H1 (cell line): ENCODE results near the gene PTPRO. TPM values are rescaled to one million over a fixed set of nuclear protein-coding genes. Genes with fewer than 3 reads are reported as not detected.

ENCODE experiments used
- CTCF ChIA-PET: fragments of 300-600 bp; sonication (Branson Sonifier 250); formaldehyde crosslinking; loops from one replicate; lab custom pipeline; 2021; ENCODE audit not compliant: partially characterized antibody; lab: Charles Lee
- POLR2A ChIA-PET: fragments of 300-600 bp; sonication (Branson Sonifier 250); formaldehyde crosslinking; loops from one replicate; lab custom pipeline; 2021; ENCODE audit warnings: inconsistent platforms; ENCODE audit not compliant: partially characterized antibody; lab: Charles Lee
- DNase-seq, 2 experiments: peaks; one replicate each; pipeline versions ENCODE4 v3.0.0 to v3.0.0-alpha.2; 2010 to 2022; ENCODE audit warnings: low spot score in 2 of 2, low read depth in 1 of 2, mixed read lengths in 1 of 2
- FAIRE-seq: peaks from 2 replicates; lab custom pipeline; 2011; peaks lifted over from hg19 to GRCh38; lab: Jason Lieb, UNC
- H2AFZ ChIP-seq: 2 replicates; pipeline ENCODE4 v1.8.1; 2012; ENCODE audit warnings: low read length, inconsistent platforms
- H2AK5ac ChIP-seq: 2 replicates; pipeline ENCODE4 v1.6.1; 2013; ENCODE audit warnings: low read depth, low read length
- H2BK120ac ChIP-seq: replicated peaks from 2 replicates; pipeline ENCODE3; 2013; ENCODE audit warnings: low read depth, low read length, inconsistent platforms
- H2BK12ac ChIP-seq: 2 replicates; pipeline ENCODE4 v1.6.1; 2013; ENCODE audit warnings: low read depth, low read length
- H2BK15ac ChIP-seq: 2 replicates; pipeline ENCODE4 v1.6.1; 2013; ENCODE audit warnings: low read length
- H2BK20ac ChIP-seq: 2 replicates; pipeline ENCODE4 v1.6.1; 2013; ENCODE audit warnings: low read length
- H2BK5ac ChIP-seq: 2 replicates; pipeline ENCODE4 v1.6.1; 2013; ENCODE audit warnings: low read depth, low read length
- H3K14ac ChIP-seq: 2 replicates; pipeline ENCODE4 v1.6.1; 2013; ENCODE audit warnings: inconsistent platforms; ENCODE audit not compliant: insufficient read length
- H3K18ac ChIP-seq: 2 replicates; pipeline ENCODE4 v1.6.1; 2013; ENCODE audit warnings: low read length; ENCODE audit errors: extremely low read depth
- H3K23ac ChIP-seq: 2 replicates; pipeline ENCODE4 v1.6.1; 2013; ENCODE audit warnings: inconsistent platforms; ENCODE audit not compliant: insufficient read length
- H3K23me2 ChIP-seq: 2 replicates; pipeline ENCODE4 v1.6.1; 2013; ENCODE audit warnings: low read depth, low read length
- H3K27ac ChIP-seq: 2 replicates; pipeline ENCODE4 v1.6.1; 2011; ENCODE audit warnings: low read depth, low read length, inconsistent platforms
- H3K27me3 ChIP-seq, 4 experiments: replicated peaks in 1 of 4; 1 replicate in 1 of 4; 2 replicates in 3 of 4; pipeline versions ENCODE4 v1.6.1 to v1.8.1; 2011 to 2013; ENCODE audit warnings: low read length in 3 of 4, mild to moderate bottlenecking in 3 of 4, inconsistent platforms in 2 of 4, mixed read lengths in 2 of 4, moderate library complexity in 1 of 4; ENCODE audit not compliant: control insufficient read depth in 3 of 4, insufficient read depth in 3 of 4; ENCODE audit errors: extremely low read depth in 1 of 4
- H3K36me3 ChIP-seq, 4 experiments: 2 replicates each; pipeline versions ENCODE4 v1.6.1 to v1.8.1; 2011 to 2013; ENCODE audit warnings: mild to moderate bottlenecking in 4 of 4, low read length in 3 of 4, moderate library complexity in 2 of 4, control low read depth in 1 of 4, inconsistent platforms in 1 of 4; ENCODE audit not compliant: insufficient read depth in 4 of 4, control insufficient read depth in 2 of 4
- H3K4ac ChIP-seq: replicated peaks from 2 replicates; pipeline ENCODE3; 2013; ENCODE audit warnings: low read length, low read depth, mixed read lengths, inconsistent platforms; ENCODE audit not compliant: insufficient read length
- H3K4me1 ChIP-seq, 4 experiments: replicated peaks in 1 of 4; 1 replicate in 1 of 4; 2 replicates in 3 of 4; pipeline versions ENCODE4 v1.6.1 to v1.8.1; 2011 to 2013; ENCODE audit warnings: low read length in 3 of 4, inconsistent platforms in 2 of 4, mixed read lengths in 1 of 4; ENCODE audit not compliant: insufficient read depth in 4 of 4, control insufficient read depth in 3 of 4
- H3K4me2 ChIP-seq, 2 experiments: 2 replicates each; pipeline versions ENCODE4 v1.6.1 to v1.8.1; 2011 to 2013; ENCODE audit warnings: low read depth in 2 of 2, low read length in 2 of 2, control low read depth in 1 of 2, inconsistent platforms in 1 of 2, mild to moderate bottlenecking in 1 of 2; ENCODE audit not compliant: insufficient read depth in 1 of 2
- H3K4me3 ChIP-seq, 4 experiments: fragments of 200-600, 300-600 bp in 1 of 4; sonication (generic), shearing (Covaris generic), sonication (Bioruptor Twin) in 1 of 4; 2 replicates each; pipeline versions ENCODE4 v1.5.1 to v1.8.1; 2011 to 2016; ENCODE audit warnings: low read length in 4 of 4, low read depth in 3 of 4, control low read depth in 2 of 4, inconsistent platforms in 2 of 4, mild to moderate bottlenecking in 2 of 4, mixed read lengths in 1 of 4, moderate library complexity in 1 of 4; ENCODE audit not compliant: insufficient read depth in 2 of 4; ENCODE audit errors: extremely low read depth in 1 of 4
- H3K56ac ChIP-seq: replicated peaks from 2 replicates; pipeline ENCODE3; 2013; ENCODE audit warnings: low read depth, mild to moderate bottlenecking, mixed read lengths, low read length, inconsistent platforms; ENCODE audit not compliant: insufficient read length
- H3K79me1 ChIP-seq: 2 replicates; pipeline ENCODE4 v1.6.1; 2013; ENCODE audit warnings: low read depth, low read length, control low read depth
- H3K79me2 ChIP-seq, 2 experiments: 2 replicates each; pipeline versions ENCODE4 v1.6.1 to v1.8.1; 2012 to 2013; ENCODE audit warnings: low read length in 2 of 2, mild to moderate bottlenecking in 2 of 2, inconsistent platforms in 1 of 2; ENCODE audit not compliant: insufficient read depth in 2 of 2, control insufficient read depth in 1 of 2
- H3K9ac ChIP-seq, 4 experiments: replicated peaks in 1 of 4; 1 replicate in 1 of 4; 2 replicates in 3 of 4; pipeline versions ENCODE4 v1.6.1 to v1.8.1; 2011 to 2013; ENCODE audit warnings: low read depth in 3 of 4, low read length in 3 of 4, control low read depth in 2 of 4, mild to moderate bottlenecking in 2 of 4, moderate library complexity in 2 of 4, inconsistent platforms in 1 of 4; ENCODE audit errors: extremely low read depth in 1 of 4
- H3K9me3 ChIP-seq, 2 experiments: 2 replicates each; pipeline versions ENCODE4 v1.6.1 to v1.8.1; 2012 to 2013; ENCODE audit warnings: mild to moderate bottlenecking in 2 of 2, moderate library complexity in 2 of 2, control low read depth in 1 of 2, inconsistent platforms in 1 of 2, low read depth in 1 of 2, low read length in 1 of 2, mixed read lengths in 1 of 2; ENCODE audit not compliant: insufficient read depth in 2 of 2
- H4K20me1 ChIP-seq, 2 experiments: replicated peaks in 1 of 2; 2 replicates each; pipeline versions ENCODE3 to v1.8.1; 2011 to 2013; ENCODE audit warnings: inconsistent platforms in 2 of 2, low read length in 2 of 2, mild to moderate bottlenecking in 1 of 2; ENCODE audit not compliant: insufficient read depth in 2 of 2, control insufficient read depth in 1 of 2
- H4K5ac ChIP-seq: 2 replicates; pipeline ENCODE4 v1.6.1; 2013; ENCODE audit warnings: low read length, low read depth, mixed read lengths, inconsistent platforms; ENCODE audit not compliant: insufficient read length
- H4K8ac ChIP-seq: 2 replicates; pipeline ENCODE4 v1.8.0; 2013; ENCODE audit warnings: mild to moderate bottlenecking, moderate library complexity, low read length, inconsistent platforms; ENCODE audit not compliant: insufficient read depth; ENCODE audit errors: extremely low read depth
- H4K91ac ChIP-seq: replicated peaks from 2 replicates; pipeline ENCODE3; 2013; ENCODE audit warnings: low read length, mixed read lengths, inconsistent platforms; ENCODE audit not compliant: insufficient read length
- CHD1 ChIP-seq: IDR thresholded peaks from 2 replicates; pipeline ENCODE4 v1.6.1; 2012; ENCODE audit warnings: low read depth, low read length, improper control_type of control experiment
- NRF1 ChIP-seq: IDR thresholded peaks from 2 replicates; pipeline ENCODE4 v1.6.1; 2011; ENCODE audit warnings: mild to moderate bottlenecking, low read depth, low read length, improper control_type of control experiment
- POU5F1 ChIP-seq: IDR thresholded peaks from 2 replicates; pipeline ENCODE4 v1.6.1; 2011; ENCODE audit warnings: low read depth, mild to moderate bottlenecking, low read length, moderate library complexity
- SIN3A ChIP-seq, 2 experiments: IDR thresholded peaks in 1 of 2; conservative IDR thresholded peaks in 1 of 2; 2 replicates each; pipeline ENCODE4 v1.6.1; 2011 to 2012; ENCODE audit warnings: low read length in 2 of 2, improper control_type of control experiment in 1 of 2, low read depth in 1 of 2, mild to moderate bottlenecking in 1 of 2
- TCF12 ChIP-seq: IDR thresholded peaks from 2 replicates; pipeline ENCODE4 v1.6.1; 2011; ENCODE audit warnings: low read depth, mild to moderate bottlenecking, low read length
- TEAD4 ChIP-seq: IDR thresholded peaks from 2 replicates; pipeline ENCODE4 v1.6.1; 2012; ENCODE audit warnings: low read depth, low read length, inconsistent platforms, mixed read lengths
- WGBS, 2 experiments: shearing (Covaris generic) in 1 of 2; methylation state at CpG; one replicate each; pipeline versions ENCODE4 v1.1.6 to v1.1.7; 2013 to 2015; ENCODE audit warnings: low lambda C conversion rate in 2 of 2, mixed read lengths in 2 of 2, inconsistent platforms in 1 of 2, low coverage in 1 of 2, missing lambda C conversion rate in 1 of 2; ENCODE audit not compliant: insufficient replicate concordance in 2 of 2, insufficient coverage in 1 of 2, insufficient read length in 1 of 2; ENCODE audit errors: extremely low coverage in 1 of 2, missing lambda C conversion rate in 1 of 2; 5-methylcytosine and 5-hydroxymethylcytosine counted together
- polyA plus RNA-seq, 7 experiments: library from polyadenylated mRNA; depleted of rRNA in 3 of 7; stranded (reverse) in 5 of 7; unstranded in 2 of 7; fragments of >200 nt in 5 of 7; fragments of 200-250 nt in 2 of 7; gene quantifications; 1 replicate in 5 of 7; 2 replicates in 1 of 7; 4 replicates in 1 of 7; pipeline versions ENCODE4 v1.2.1 to v1.2.3, GENCODE V29; 2011 to 2013; ENCODE audit warnings: missing spikeins in 2 of 7, mixed read lengths in 2 of 7
- total RNA-seq: library from RNA; stranded (reverse); fragmentation: NEBNext Ultra II Directional; extraction: Animal tissue kit (Norgen Biotek cat#: 25700); gene quantifications from 2 replicates; pipeline ENCODE4 v1.2.1, GENCODE V29; 2021

The PTPRO gene
- total and polyA plus RNA-seq, 2 of the 8 experiments (the other 6 are each of a cell fraction or from before 2014, with no cell fraction given) = 0.73 to 1.7 TPM

DNA sequence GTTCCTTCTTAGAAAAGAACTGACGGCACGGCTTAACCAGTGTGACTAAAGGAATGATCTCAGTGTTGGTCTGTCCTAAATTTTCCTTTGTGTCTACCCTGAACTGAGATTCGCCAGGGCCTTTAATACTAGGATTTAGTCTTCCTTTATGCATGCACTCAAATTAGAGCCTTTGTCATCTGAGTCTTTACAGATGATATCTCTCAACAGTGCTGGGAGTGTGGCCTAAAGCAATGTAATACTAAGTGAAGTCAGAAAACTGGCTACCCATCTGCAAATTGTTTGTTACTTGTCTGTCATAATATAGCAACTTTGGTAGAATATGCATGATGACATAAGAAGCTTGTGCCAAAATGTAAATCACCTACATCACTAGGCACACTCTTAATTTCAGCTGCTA, 95.4 kb downstream of the PTPRO start:
- H2AK5ac ChIP-seq = no peak overlapping the region
- ChIA-PET POLR2A (no interaction called here), CTCF (no interaction called here)
- H3K9me3 ChIP-seq = no peaks in the 10 kb centered on the region
- no peaks in the 10 kb centered on the region for H3K23me2 ChIP-seq
- H3K56ac ChIP-seq = no peak overlapping the region
- no peak overlapping the region for H2BK15ac ChIP-seq
- no peak overlapping the region for H3K27ac ChIP-seq
- TF ChIP-seq SIN3A (conservative IDR thresholded peaks at IDR 0.05 in 1 of 2, IDR thresholded peaks at IDR 0.05 in 1 of 2; ENCODE audit: low read depth in 1 of 2, low read length in 2 of 2) = no peak
- no peak for TF ChIP-seq NRF1
- no peak for TF ChIP-seq POU5F1
- TF ChIP-seq TCF12 = no peak
- no peak for TF ChIP-seq CHD1
- TF ChIP-seq TEAD4 = no peak
- FAIRE-seq = no peak
- DNase-seq = no peak
- no peak overlapping the region for H2BK20ac ChIP-seq
- 91% methylated on average over 3 of the region's 3 CpGs; no CpG with 5 or more reads in 1 of the 2 experiments for WGBS, 2 experiments
- H3K79me1 ChIP-seq = no peaks in the 10 kb centered on the region
- no peaks in the 10 kb centered on the region for H3K27me3 ChIP-seq
- H3K4me3 ChIP-seq = no peak overlapping the region
- no peaks in the 10 kb centered on the region for H4K20me1 ChIP-seq
- no peak overlapping the region for H2BK12ac ChIP-seq
- no peak overlapping the region for H2BK120ac ChIP-seq
- no peaks in the 10 kb centered on the region for H3K79me2 ChIP-seq
- H4K8ac ChIP-seq = no peak overlapping the region
- H3K9ac ChIP-seq = no peak overlapping the region
- no peak overlapping the region for H3K4ac ChIP-seq
- no peak overlapping the region for H3K14ac ChIP-seq
- H4K91ac ChIP-seq = no peak overlapping the region
- no peak overlapping the region for H3K4me2 ChIP-seq
- no peaks in the 10 kb centered on the region for H3K36me3 ChIP-seq
- H3K4me1 ChIP-seq = no peaks in the 10 kb centered on the region
- no peak overlapping the region for H2AFZ ChIP-seq
- H2BK5ac ChIP-seq = no peak overlapping the region
- no peak overlapping the region for H3K23ac ChIP-seq
- H4K5ac ChIP-seq = no peak overlapping the region
- no peak overlapping the region for H3K18ac ChIP-seq
